Panc1 (cell line): ENCODE measurements around the gene SGK1.
"Not testable (repeated sequence)": the region's sequence is repeated elsewhere in the genome, so short reads cannot be mapped to it uniquely, and the experiment has no call there.

Experiments
- CTCF ChIP-seq: fragments of 450-650 bp; IDR thresholded peaks from 2 replicates; pipeline ENCODE4 v1.5.1; 2017; ENCODE audit warnings: mild to moderate bottlenecking
- POLR2AphosphoS5 ChIP-seq: IDR thresholded peaks from 2 replicates; pipeline ENCODE4 v1.6.1; 2012; ENCODE audit warnings: mild to moderate bottlenecking, low read depth, low read length, moderate library complexity

- not testable (repeated sequence) for TF ChIP-seq CTCF, POLR2AphosphoS5
Observed at GRCh38 chr6:134319686-134320085, 1.8 kb upstream of the SGK1 start.
